SHP77 treated with DMSO at 0.1 percent for 48 hours (cell line): ENCODE data around the gene GABBR2.

ENCODE experiments used
- DNase-seq: peaks from one replicate; lab custom pipeline; 2025; lab: John Stamatoyannopoulos, UW

GABBR2 gene

DNA sequence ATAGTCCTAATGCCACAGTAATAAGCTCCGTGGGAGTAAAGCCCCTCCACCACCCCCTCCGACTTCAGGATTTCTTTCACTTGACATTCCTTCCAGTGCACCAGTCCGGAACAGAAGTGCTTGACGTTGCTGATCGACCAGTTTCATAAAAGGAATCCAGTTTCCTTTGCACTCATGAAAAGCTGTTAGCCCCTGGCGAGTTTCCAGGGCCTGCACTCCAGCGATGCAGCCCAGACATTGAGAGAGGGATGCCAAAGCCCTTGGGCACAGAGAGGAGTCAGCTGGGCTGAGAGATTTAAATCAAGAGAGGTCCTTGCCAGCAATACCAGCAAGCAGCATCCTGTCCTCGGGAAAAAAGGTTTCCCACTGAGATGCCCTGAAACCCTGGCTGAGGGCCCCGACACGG lies 170.1 kb downstream of the GABBR2 start:
- peak; percentile 20 for DNase-seq

DNA sequence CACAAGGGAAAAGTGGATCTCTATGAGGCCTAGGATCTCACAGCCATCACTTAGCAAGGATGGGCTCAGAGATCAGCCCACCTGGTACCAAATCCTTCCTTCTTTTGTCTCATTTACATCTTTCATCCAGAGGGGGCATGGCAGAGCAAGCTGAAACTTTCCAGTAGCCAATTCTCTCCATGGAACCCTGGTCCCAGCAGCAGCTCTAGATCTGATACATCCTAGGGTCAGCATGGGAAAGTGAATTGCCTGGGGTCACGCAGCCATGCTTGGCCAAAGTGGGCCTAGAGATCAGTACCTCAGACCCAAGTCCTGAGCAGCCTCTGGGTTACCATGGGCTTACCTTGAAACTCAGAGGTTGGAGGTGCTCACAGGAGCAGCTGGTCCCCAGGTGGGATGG lies 170.5 kb downstream of the GABBR2 start:
- no peak for DNase-seq

DNA sequence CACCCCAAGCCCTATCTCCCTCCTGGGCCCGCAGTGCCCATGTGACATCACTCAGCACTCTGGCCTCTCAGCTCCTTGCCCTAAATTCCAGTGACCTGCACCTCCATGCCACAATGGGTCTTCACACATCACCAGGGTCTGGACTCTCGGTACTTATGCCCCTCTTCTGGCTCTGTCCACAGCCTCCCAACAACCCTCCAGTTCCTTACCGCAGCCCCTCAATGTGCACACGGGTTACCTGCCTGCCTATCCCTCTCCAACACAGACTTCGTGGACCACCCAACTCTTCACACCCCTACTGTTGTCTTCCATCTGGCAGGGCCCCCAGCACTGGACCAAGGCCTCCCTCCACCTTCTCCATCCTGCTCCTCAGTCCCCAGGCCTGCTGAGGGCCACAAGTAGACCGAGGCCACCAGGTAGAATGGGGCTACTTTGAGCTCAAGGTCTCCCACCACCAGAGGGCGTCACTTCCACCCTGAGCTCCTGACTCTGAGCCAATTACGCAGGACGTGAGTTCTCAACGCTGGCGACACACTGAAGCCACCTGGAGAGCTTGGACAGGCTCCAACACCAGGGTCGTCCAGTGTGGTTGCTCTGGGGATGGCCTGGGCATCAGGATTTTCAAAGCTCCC lies 172.1 kb downstream of the GABBR2 start:
- DNase-seq = peak; percentile 73

DNA sequence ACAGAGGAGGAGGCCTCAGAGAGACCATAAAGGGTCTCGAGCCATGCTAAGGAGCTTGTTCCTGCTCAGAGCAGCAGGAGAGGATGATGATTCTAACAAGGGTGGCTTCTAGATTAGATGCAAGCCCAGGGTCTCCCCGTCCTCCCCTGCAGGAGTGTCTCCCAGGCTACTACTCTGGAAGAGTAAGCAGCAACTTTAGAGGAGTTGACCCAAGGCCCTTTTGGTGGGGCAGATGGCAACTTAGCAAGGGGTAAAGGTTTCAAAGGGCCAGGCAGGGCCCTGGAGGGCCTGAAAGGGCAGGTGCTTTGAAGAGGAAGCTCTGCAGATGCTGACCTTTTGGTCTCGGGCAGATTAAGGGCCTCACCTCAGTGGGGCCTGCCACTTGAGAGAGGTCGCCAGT lies 174.9 kb downstream of the GABBR2 start:
- no peak for DNase-seq

DNA sequence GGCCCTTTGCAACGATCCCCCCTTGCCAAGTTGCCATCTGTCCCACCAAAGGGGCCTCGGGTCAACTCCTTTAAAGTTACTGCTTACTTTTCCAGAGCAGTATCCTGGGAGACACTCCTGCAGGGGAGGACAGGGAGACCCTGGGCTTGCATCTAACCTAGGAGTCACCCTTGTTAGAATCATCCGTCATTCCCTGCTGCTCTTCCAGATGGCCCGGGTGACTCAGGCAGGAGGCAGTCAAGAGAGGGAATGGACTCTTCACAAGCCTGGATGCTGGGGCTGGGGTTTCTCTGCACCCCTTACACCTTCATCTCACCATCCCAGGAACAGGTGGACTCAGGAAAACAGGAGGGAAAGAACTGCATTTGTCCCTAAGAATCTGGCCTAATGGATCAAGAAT lies 175.6 kb downstream of the GABBR2 start:
- DNase-seq = no peak

DNA sequence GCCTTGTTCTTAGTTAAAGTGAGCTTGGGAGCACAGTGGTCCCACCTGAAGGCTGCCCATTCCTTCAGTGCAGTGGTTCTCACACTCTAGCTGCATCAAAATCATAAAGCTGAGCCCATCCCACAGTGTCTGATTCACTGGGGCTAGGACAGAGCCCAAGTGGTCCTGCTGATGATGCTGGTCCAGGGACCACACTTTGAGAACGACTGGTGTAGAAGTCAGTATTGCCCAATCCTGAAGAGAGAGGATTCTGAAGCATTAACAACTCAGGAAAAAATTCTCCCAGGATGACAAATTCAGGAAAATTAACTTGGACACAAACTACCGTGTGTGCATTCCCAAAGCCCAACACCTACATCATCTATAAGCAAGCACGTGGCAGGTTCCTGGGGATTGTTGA lies 176.2 kb downstream of the GABBR2 start:
- no peak for DNase-seq

DNA sequence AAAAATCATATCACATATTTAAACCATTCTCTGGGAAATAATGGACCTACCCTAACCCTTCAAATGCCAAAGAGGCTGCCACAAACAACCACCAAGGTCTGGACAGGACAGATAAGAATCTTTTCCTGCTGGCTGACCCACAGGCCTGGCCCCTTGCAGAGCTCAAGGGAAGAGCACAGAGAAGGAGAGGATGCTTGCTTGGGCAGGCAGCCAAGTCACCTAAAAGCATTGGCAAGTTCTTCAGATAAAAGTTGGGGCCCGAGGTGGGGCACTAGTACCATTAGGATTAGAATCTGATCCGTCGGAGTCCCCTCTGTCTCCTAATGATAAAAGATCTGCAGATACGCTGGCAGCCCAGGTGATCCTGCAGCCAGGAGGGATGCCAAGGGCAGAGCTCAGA lies 176.6 kb downstream of the GABBR2 start:
- no peak for DNase-seq

DNA sequence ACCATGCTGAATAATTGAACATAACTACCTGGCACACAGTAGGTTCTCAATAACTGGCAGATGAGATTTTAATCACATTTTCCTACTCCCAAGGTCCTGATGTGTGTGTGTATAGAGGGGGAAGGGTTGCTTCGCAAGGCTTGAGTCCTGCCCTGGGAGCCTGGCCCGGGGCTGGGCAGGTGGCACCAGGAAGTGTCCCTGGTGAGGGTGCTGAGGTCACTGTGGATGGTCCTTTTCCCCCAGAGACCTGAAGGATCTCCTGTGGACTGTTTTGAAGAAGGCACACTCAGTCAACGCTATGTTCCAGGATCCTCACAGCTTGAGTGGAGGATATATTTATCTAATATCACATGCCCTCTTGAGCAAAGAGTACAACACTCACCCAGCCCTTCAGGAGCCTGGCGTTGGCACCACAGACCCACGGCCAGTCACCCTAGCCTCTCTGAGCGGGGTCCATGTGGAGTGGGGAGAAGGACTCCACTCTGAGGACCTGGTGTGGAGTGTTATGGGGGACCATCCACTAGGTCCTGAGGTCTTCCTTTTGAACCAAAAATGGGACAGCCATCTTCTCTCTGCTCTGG lies 177.8 kb downstream of the GABBR2 start:
- no peak for DNase-seq

DNA sequence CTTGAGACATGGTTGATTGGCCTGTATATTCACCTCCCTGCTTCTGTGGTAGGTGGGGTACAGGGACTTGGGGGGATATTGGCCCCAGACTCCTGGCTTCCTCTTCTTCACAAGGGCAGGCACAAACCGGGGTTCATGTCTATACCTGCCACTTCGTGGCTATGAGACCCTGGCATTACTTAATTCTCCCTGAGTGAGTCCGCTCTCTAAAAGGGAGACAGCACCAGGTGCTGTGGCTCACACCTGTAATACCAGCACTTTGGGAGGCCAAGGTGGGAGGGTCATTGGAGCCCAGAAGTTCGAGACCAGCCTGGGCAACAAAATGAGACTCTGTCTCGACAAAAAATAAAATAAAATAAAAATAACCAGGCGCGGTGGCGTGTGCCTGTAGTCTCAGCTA lies 178.5 kb downstream of the GABBR2 start:
- DNase-seq = no peak

DNA sequence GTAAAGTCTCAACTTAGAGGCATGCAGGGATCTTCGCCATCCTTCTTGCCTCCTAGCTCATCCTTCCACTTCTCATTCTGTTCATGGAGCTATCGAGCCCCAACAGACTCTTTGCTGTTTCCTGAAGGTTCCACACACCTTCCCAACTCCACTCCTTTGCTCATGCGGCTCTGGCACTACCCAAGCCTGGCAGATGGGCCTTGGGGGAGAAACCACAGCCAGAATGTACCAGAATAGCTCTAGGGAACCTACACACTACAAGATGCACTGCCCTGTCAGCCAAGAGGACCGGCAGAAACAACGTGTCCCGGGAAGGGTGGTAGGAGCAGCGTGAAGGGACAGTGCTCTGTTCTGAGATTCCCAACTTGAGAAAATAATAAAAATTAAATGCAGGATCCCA lies 178.9 kb downstream of the GABBR2 start:
- DNase-seq = no peak

DNA sequence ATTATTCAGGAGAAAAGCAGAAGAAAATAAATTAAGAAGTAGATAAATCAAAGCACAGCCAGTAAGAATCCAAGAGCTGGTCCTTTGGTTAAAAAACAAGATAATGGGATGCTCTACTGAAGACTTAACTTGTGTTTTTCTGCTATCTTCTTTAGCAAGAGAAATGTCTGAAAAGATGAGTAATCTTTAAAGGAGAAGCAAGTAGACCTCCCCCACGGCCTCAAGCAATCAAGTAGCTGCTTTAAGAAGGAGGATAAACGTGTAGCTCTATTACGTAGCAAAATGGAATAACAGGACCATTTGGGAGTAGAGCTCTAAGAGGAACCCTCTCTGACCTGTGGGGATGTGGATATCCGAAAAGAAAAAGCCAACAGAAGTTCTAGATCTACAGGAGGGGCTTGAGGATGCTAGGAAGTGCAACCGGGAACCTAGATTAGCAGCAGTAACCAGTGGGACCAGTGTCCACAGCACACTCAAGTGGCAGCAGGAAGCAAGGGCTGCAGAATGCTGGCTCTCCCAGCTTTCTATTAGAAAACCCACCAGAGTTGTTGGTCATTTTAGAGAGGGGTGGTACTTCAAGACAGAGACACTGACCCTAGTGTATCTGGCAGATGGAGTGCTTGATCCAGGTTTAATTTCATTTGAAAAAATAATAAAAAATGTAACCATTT lies 185.4 kb downstream of the GABBR2 start:
- no peak for DNase-seq

DNA sequence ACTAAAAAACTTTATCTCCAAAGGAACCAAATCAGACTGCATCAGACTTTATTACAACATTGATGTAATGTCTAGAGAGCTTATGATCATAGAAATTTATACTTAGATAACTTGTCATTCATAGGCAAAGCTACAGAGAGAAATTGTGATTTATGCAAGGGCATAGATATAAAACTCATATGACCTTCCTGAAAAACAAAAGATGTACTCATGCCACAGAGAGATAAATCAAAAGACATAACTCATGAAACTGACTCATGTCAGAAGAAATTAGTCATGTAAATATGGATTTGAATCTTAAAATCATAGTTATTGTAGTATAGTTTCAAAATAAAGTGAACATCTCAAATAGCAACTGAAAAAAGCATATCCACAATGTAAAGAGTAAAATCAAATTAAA lies 186.2 kb downstream of the GABBR2 start:
- no peak for DNase-seq

DNA sequence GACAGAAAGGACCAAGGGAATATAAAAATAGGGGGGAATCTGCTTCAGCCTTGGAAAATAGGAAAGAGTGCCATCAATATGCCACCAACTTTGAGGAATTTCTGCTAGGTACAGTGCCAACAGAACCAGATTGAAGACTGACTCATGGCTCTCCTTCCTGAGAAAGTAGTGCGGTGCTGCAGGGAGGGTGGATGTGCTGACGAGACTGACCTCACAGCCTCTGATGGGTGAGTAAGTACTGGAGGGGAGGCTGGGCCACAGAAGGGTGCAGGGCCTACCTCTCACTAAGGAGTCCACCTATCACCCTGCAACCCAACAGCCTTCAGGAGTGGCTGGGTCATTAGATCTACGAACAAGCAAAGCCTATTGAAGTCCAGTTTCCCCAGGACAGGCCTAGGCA lies 187.6 kb downstream of the GABBR2 start:
- no peak for DNase-seq

DNA sequence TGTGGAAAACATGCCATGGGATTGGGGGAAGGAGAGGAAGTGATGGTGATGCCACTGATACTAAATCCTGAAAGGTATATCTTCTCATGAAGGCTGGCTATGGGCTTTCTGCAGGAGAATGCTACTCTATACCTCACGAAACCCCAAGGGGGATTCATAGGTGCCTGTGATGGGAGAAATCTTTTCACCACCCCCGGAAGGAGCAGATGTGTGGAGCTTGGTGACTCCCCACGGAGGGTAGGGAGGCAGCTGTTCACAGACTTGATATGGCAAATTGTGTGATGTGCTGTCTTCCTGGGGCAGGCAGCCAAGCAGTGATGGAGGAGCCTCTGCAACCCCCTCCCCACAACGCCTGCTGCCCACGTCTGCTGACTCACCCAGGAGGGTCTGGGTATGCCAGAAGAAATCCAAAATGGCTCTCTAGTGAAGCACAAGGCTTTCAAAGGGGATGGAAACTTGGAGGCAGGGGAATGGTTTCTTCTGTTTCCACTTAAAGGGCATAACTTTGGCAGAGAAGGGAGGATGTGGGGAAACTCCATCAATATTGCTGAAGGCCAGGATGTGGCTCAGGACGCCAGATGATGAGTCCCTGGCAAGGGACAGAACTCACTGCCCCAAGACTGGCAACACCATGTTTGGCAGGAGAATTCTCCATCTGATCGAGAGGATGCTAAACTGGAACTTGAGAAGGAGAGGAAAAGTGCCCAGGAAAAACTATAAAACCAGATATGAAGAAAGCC lies 188.3 kb downstream of the GABBR2 start:
- DNase-seq = no peak

DNA sequence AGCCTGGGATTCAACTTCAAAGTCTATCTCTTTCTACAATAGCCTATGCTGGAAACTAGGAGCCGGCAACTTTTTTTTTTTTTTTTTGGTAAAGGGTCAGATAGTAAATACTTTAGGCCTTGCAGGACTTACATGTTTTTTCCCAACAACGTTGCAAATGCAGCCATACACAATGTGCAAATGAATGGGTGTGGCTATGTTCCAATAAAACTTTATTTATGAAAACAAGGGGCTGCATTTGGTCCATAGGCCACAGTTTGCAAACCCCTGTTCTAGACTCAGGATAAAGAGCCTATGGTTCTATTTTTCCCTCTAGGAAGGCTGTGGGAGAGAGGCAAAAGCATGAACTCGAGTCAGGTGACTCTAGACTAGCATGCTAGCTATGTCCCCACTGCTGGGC lies 189.1 kb downstream of the GABBR2 start:
- DNase-seq = no peak

DNA sequence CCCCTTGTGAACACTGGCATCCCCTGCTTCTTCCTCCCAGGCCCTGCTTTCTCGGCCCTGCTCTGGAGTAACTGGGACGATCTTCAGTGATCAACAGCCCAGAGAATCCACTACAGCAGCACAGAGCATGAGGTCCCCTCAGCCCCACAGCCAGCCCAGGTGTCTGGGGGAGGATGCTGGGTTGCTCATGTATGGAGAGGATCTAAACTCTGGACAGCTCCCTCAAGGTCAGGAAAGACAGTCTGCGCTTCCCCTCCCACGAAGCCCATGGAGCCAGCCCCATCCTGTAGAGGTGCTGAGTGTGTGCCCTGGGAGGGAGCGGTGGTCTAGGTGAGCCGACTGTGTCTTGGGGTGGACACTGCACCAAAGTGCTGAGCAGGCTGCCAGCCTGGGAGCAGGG lies 190.2 kb downstream of the GABBR2 start:
- no peak for DNase-seq

DNA sequence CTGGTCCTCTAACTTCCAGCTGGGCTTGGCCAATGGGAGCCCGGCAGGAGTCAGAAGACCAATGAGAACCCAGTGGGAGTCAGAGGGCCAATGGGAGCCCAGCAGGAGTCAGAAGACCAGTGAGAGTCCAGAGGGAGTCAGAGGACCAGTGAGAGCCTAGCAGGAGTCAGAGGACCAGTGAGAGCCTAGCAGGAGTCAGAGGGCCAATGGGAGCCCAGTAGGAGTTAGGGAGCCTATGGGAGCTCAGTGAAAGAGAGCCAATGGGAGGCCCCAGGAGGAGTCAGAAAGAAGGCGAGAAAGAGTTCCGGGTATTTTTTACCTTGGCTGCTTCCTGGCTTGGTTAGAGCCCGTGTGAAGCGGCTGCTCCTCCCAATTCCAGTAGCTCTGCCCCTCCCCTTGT lies 191.0 kb downstream of the GABBR2 start:
- no peak for DNase-seq

DNA sequence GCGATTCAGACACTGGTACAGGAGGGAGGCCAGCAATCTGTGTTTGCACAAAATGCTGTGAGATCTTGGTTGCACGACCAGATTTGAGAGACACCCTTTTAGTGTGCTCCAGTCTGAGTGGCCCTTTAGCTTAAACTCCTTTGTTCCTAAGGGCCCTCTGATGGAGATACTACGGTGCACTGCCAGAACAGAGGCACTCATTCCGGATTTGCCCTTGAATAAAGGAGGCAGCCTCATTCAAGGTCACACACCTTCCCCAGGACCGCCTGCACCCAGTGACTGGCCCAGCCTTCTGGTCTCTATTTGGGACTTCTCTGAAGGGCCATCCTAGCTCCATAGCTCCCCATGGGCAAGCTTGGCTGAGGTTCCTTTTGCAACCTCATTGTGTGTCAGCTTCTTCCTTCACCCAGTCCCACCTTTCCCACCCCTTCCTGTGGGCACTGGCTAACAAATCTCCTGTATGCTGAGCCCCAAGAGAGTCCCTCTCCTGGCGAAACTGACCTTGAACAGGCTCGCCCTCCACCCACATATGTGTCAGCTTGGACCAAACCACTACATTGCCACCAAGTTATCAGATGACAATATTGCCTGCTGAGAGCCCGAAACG lies 191.7 kb downstream of the GABBR2 start:
- DNase-seq = no peak

DNA sequence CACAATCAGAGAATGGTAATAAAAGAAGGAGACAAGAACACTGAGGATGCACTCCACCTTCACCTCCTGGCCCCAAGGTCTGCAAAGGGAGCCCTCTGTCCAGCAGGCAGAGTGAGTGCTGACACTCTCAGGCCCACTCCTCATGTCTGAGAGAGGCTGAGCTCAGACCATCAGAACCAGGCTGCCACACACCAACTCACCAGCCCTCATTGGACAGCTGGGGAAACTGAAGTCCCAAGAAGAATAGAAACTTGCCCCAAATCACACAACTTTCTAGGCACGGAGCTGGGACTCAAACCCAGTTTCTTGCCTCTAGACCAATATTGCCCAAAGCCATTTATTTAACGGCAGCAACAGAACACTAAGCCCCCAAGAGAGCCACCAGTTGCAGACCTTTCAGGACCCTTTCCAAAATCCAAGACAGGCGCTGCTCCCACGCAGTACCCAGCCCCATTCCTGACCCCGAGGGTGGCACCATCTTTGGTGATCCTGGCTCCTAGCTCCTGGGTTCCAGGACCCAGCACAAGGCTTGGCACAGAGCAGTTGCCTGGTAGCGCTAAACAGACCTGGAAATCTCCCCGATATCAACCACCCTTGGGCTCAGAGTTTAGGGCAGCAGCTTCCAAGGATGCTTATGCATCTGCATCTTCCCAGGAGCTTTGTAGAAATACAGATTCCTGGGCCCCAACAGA lies 192.4 kb downstream of the GABBR2 start:
- no peak for DNase-seq

DNA sequence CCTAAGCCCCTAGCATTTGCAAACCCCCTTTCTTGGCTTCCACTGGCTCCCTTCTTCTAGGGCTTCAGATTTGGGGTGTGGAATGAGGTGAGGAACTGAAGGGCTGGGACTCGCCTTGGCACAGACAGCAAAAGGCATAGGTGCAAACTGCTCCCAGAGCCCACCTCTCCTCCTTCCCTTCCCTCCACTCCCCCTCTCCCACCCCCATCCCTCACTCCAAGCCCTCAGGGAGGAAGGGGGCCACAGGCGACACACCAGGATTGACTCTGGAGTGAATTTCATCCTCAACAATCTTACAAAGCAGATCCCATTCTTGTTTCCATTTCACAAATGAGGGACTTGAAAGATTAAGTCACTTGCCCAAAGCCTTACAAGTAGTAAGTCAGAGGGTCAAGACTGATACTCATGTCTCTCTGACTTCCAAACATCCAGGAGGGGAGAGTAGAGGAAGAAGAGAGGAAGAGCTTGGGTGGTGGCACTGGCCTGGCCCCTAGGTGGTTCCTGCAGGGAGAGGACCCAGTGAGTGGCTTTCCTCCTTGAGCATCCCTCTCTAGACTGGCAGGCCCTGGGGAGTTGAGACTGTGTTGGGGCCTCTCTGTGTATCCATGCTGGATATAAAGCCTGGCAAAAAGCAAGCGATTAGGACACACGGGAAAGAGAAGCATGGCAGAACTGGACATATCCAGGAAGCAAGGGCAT lies 193.1 kb downstream of the GABBR2 start:
- no peak for DNase-seq

DNA sequence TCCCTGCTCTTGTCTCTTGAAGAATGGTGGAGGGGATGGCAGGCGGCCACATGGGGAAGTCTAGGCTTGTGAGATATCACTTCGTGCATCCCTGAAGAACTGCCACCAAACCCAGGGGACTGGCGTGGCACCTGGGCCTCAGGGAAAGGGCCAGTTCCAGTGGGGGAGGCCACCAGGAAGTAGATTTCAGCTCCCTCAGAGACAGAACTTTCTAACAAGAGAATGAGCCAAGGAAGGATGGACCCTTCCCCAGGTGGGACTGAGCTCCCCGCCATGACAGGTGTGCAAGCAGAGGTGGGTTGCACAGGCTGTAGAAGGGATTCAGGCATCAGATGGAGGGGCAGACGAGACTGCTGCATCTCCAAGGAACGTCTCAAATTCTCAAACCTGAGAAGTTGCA lies 193.9 kb downstream of the GABBR2 start:
- no peak for DNase-seq
